ENCODE data around the gene NUBP2. TPM values are rescaled to one million over a fixed set of nuclear protein-coding genes. Genes with fewer than 3 reads are reported as not detected.

NUBP2 gene
- total and polyA plus RNA-seq, 2 donors (not counting 3 experiments of a cell fraction or from before 2014, with no cell fraction given): 55.0 to 69.6 TPM

DNA sequence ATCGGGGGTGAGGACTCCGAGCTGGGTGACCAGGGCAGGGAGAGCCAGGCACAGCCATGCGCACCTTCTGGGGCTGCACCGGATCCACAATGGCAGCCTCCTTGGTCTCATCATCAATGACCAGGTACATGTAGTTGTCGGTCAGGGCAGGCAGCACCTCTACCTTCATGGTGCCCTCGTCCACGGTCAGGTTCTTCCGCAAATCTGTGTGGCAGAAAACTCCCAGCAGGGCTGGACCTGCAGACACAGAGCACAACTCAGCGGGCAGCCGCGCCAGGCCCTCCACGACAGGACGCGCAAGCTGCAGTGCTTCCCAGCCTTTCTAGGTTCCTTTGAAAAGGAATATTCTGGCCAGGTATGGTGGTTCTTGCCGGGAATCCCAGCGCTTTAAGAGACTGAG lies 40.0 kb downstream of the NUBP2 start:
- H3K4me1 ChIP-seq (ENCODE audit: control insufficient read depth, extremely low read depth, insufficient read depth, low read length): peaks cover 5% of the 10 kb centered on the region
- CTCF ChIA-PET: interaction anchor here (2.2 kb wide), 1 partner anchor 49 kb away, joined by 16 read pairs; the partner anchor contains the start of genes EME2 and MRPS34
- dilution Hi-C loops (cut with MboI; ENCODE audit: extremely low pct_ligation_motif_present, low sequenced_read_pairs): no loop called here
- FAIRE-seq (no peak), DNase-seq (ENCODE audit: low read depth, low spot score) (no peak)
- H3K4me2 ChIP-seq (ENCODE audit: insufficient read depth, low read length): no peak overlapping the region
- no peaks in the 10 kb centered on the region for H3K9me1 ChIP-seq (replicated peaks; ENCODE audit: control insufficient read depth, extremely low read depth, insufficient read depth, low read length)
- BruUV-seq (replicated peaks): no TSS peak
- H2AFZ ChIP-seq (ENCODE audit: low read depth, low read length): no peak overlapping the region
- H3K79me2 ChIP-seq (ENCODE audit: control insufficient read depth, insufficient read depth, low read length): peaks cover 8% of the 10 kb centered on the region
- intact Hi-C loops (cut with micrococcal nuclease): no loop called here
- POLR2A ChIA-PET: no interaction called here
- no peak overlapping the region for H3K27ac ChIP-seq (ENCODE audit: insufficient read depth, low read depth, low read length)
- H3K9ac ChIP-seq (replicated peaks; ENCODE audit: extremely low read depth, insufficient read depth, low read length): no peak overlapping the region
- no peaks in the 10 kb centered on the region for H3K9me3 ChIP-seq (replicated peaks; ENCODE audit: control insufficient read depth, insufficient read depth, low read length)
- TF ChIP-seq MYC (IDR thresholded peaks at IDR 0.05; ENCODE audit: low read depth, low read length) (no peak), JUN (IDR thresholded peaks at IDR 0.05; ENCODE audit: borderline replicate concordance, insufficient read depth, insufficient read length, low read depth) (no peak), POLR2AphosphoS5 (IDR thresholded peaks at IDR 0.05; ENCODE audit: insufficient read depth, low read depth, low read length) (no peak), GATA2 (IDR thresholded peaks at IDR 0.05; ENCODE audit: insufficient read depth, insufficient read length, low read depth, low read length) (no peak), EZH2 (IDR thresholded peaks at IDR 0.05; ENCODE audit: borderline replicate concordance, low read depth, low read length, severe bottlenecking) (no peak), POLR2A (IDR thresholded peaks at IDR 0.05; ENCODE audit: low read depth, low read length) (no peak), CTCF (IDR thresholded peaks at IDR 0.05; ENCODE audit: extremely low read depth in 1 of 2, insufficient read depth in 1 of 2, low read depth in 1 of 2, low read length in 2 of 2) (no peak), FOS (IDR thresholded peaks at IDR 0.05; ENCODE audit: borderline replicate concordance, insufficient read depth, low read length) (no peak)
- TF ChIP-seq, protein P1, sequence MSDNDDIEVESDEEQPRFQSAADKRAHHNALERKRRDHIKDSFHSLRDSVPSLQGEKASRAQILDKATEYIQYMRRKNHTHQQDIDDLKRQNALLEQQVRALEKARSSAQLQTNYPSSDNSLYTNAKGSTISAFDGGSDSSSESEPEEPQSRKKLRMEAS (IDR thresholded peaks at IDR 0.05; ENCODE audit: insufficient read depth, insufficient read length): no peak
- no peak overlapping the region for H3K4me3 ChIP-seq (replicated peaks in 1 of 3; ENCODE audit: insufficient read depth in 1 of 3, low read depth in 1 of 3, low read length in 3 of 3)
- H4K20me1 ChIP-seq (replicated peaks; ENCODE audit: control insufficient read depth, extremely low read depth, insufficient read depth, low read length): no peaks in the 10 kb centered on the region
- H3K36me3 ChIP-seq (ENCODE audit: control insufficient read depth in 2 of 2, extremely low read depth in 1 of 2, insufficient read depth in 2 of 2, low read length in 2 of 2): peaks cover 0 to 23% of the 10 kb centered on the region in 2 experiments
- H3K27me3 ChIP-seq (ENCODE audit: control insufficient read depth in 2 of 2, insufficient read depth in 2 of 2, low read length in 2 of 2): no peaks in the 10 kb centered on the region
